RWPE2 (cell line): ENCODE measurements around the gene PRM3.
A peak's percentile ranks its signal among the peaks of the same experiment; 100 is the strongest.

Source experiments
- ATAC-seq: fragments of 200-7000 bp; cut with Tn5 transposase; 3 replicates; pipeline ENCODE4 v1.9.1; 2021; ENCODE audit warnings: low read depth
- DNase-seq: peaks from one replicate; pipeline ENCODE4 v3.0.0-alpha.2; 2020; ENCODE audit warnings: low spot score
- H3K27ac ChIP-seq: fragments of 450-650 bp; 2 replicates; pipeline ENCODE4 v1.5.1; 2017; ENCODE audit warnings: mild to moderate bottlenecking; ENCODE audit not compliant: poor library complexity, severe bottlenecking
- H3K27me3 ChIP-seq: fragments of 250-450 bp; sonication (Bioruptor Pico); 2 replicates; pipeline ENCODE4 v1.5.1; 2021; ENCODE audit warnings: mild to moderate bottlenecking, moderate library complexity; ENCODE audit not compliant: insufficient read depth, poor library complexity, severe bottlenecking
- H3K36me3 ChIP-seq: fragments of 250-450 bp; sonication (Bioruptor Pico); 2 replicates; pipeline ENCODE4 v1.5.1; 2020; ENCODE audit warnings: low read depth, mild to moderate bottlenecking, moderate library complexity
- H3K4me1 ChIP-seq: fragments of 250-450 bp; sonication (Bioruptor Pico); 2 replicates; pipeline ENCODE4 v1.5.1; 2021; ENCODE audit warnings: mild to moderate bottlenecking, moderate library complexity; ENCODE audit not compliant: insufficient read depth, poor library complexity, severe bottlenecking
- H3K4me3 ChIP-seq: fragments of 250-450 bp; sonication (Bioruptor Pico); 2 replicates; pipeline ENCODE4 v1.5.1; 2021; ENCODE audit warnings: mild to moderate bottlenecking, moderate library complexity; ENCODE audit not compliant: severe bottlenecking
- H3K9me3 ChIP-seq: fragments of 250-450 bp; sonication (Bioruptor Pico); 2 replicates; pipeline ENCODE4 v1.5.1; 2021; ENCODE audit warnings: mild to moderate bottlenecking, moderate library complexity; ENCODE audit not compliant: severe bottlenecking
- CTCF ChIP-seq: fragments of 450-650 bp; IDR thresholded peaks from one replicate; pipeline ENCODE4 v1.5.1; 2017; ENCODE audit warnings: mild to moderate bottlenecking, moderate library complexity; ENCODE audit not compliant: poor library complexity, severe bottlenecking

Gene PRM3

GRCh38 chr16:11256661-11257130 lies 16.7 kb downstream of the PRM3 start:
- no peak for TF ChIP-seq CTCF
- peak; percentile 42 for ATAC-seq
- Histone ChIP-seq H3K36me3 (no peaks in the 10 kb centered on the region), H3K27ac (peak overlapping the region; percentile 64), H3K9me3 (no peaks in the 10 kb centered on the region), H3K27me3 (no peaks in the 10 kb centered on the region), H3K4me3 (peak overlapping the region; percentile 93), H3K4me1 (no peaks in the 10 kb centered on the region)
- no peak for DNase-seq

GRCh38 chr16:11255737-11256660 lies 17.4 kb downstream of the PRM3 start, which contains the start of gene SOCS1:
Gene SOCS1 (minus strand): TSS chr16:11256204. CDS start chr16:11255478, 726 bp downstream.
- Histone ChIP-seq H3K9me3 (no peaks in the 10 kb centered on the region), H3K27me3 (no peaks in the 10 kb centered on the region), H3K4me1 (no peaks in the 10 kb centered on the region), H3K36me3 (no peaks in the 10 kb centered on the region), H3K4me3 (peak within 1 kb of the TSS; percentile 93), H3K27ac (peak within 1 kb of the TSS; percentile 64)
- TF ChIP-seq CTCF: peak; percentile 96
- peak; percentile 62 for ATAC-seq
- DNase-seq: no peak

GRCh38 chr16:11254913-11255736 lies 18.3 kb downstream of the PRM3 start:
- H3K36me3 ChIP-seq: no peaks in the 10 kb centered on the region
- H3K4me3 ChIP-seq: peak overlapping the region; percentile 93
- ATAC-seq: peak; percentile 7
- H3K4me1 ChIP-seq: no peaks in the 10 kb centered on the region
- H3K27ac ChIP-seq: peak overlapping the region; percentile 64
- no peaks in the 10 kb centered on the region for H3K9me3 ChIP-seq
- no peak for DNase-seq
- no peak for TF ChIP-seq CTCF
- H3K27me3 ChIP-seq: no peaks in the 10 kb centered on the region

- ATAC-seq (no peak), DNase-seq (no peak)
- Histone ChIP-seq H3K36me3 (no peaks in the 10 kb centered on the region), H3K27ac (no peak overlapping the region), H3K27me3 (no peaks in the 10 kb centered on the region), H3K4me3 (peak overlapping the region; percentile 93), H3K4me1 (no peaks in the 10 kb centered on the region), H3K9me3 (no peaks in the 10 kb centered on the region)
- TF ChIP-seq CTCF: no peak
Measured at GRCh38 chr16:11253995-11254912, 19.2 kb downstream of the PRM3 start.
